Osteocyte (in vitro differentiated cells): ENCODE results near the gene TEX29. TPM values are rescaled to one million over a fixed set of nuclear protein-coding genes. Genes with fewer than 3 reads are reported as not detected.

Experiments
- DNase-seq: peaks from one replicate; pipeline ENCODE4 v3.0.0; 2021; ENCODE audit warnings: mixed read lengths; ENCODE audit not compliant: unreplicated experiment; ENCODE audit errors: extremely low spot score
- H3K27ac Mint-ChIP-seq: one replicate; pipeline ENCODE4 v1.8.0; 2021; ENCODE audit warnings: mild to moderate bottlenecking, mixed read lengths; ENCODE audit not compliant: unreplicated experiment
- H3K27me3 Mint-ChIP-seq: one replicate; pipeline ENCODE4 v1.8.0; 2021; ENCODE audit warnings: mixed read lengths; ENCODE audit not compliant: unreplicated experiment
- H3K36me3 Mint-ChIP-seq: one replicate; pipeline ENCODE4 v1.8.0; 2021; ENCODE audit warnings: mixed read lengths; ENCODE audit not compliant: unreplicated experiment
- H3K4me1 Mint-ChIP-seq: one replicate; pipeline ENCODE4 v1.8.0; 2021; ENCODE audit warnings: mixed read lengths; ENCODE audit not compliant: unreplicated experiment
- H3K4me3 Mint-ChIP-seq: one replicate; pipeline ENCODE4 v1.8.0; 2021; ENCODE audit warnings: mild to moderate bottlenecking, moderate library complexity, mixed read lengths; ENCODE audit not compliant: unreplicated experiment
- H3K9me3 Mint-ChIP-seq: one replicate; pipeline ENCODE4 v1.8.0; 2021; ENCODE audit warnings: mixed read lengths; ENCODE audit not compliant: unreplicated experiment
- CTCF ChIP-seq: fragments of 200-600 bp; sonication (generic); IDR thresholded peaks from 2 replicates; pipeline ENCODE4 v1.5.0; 2021; ENCODE audit warnings: antibody characterized with exemption, mild to moderate bottlenecking, moderate library complexity
- total RNA-seq: library from RNA; stranded (reverse); gene quantifications from 2 replicates; pipeline ENCODE4 v1.2.1, GENCODE V29; 2021

The TEX29 gene
- total RNA-seq, 1 donor from 2014 or later = 1.9 TPM

GRCh38 chr13:111280681-111281585, 39.5 kb upstream of the TEX29 start:
- no peak for DNase-seq
- no peaks in the 10 kb centered on the region for H3K27me3 Mint-ChIP-seq
- no peak for TF ChIP-seq CTCF

GRCh38 chr13:111281751-111282311, 38.6 kb upstream of the TEX29 start:
- Mint-ChIP-seq H3K27ac (peak overlapping the region; percentile 96), H3K9me3 (no peaks in the 10 kb centered on the region), H3K4me3 (no peak overlapping the region), H3K27me3 (no peaks in the 10 kb centered on the region), H3K4me1 (peaks cover 37% of the 10 kb centered on the region), H3K36me3 (peaks cover 53% of the 10 kb centered on the region)
- no peak for TF ChIP-seq CTCF
- no peak for DNase-seq

More at GRCh38 chr13:111280681-111281585, 39.5 kb upstream of the TEX29 start:
- Mint-ChIP-seq H3K4me1 (peaks cover 37% of the 10 kb centered on the region), H3K27ac (peak overlapping the region; percentile 96), H3K36me3 (peaks cover 55% of the 10 kb centered on the region), H3K4me3 (peak overlapping the region; percentile 44), H3K9me3 (no peaks in the 10 kb centered on the region)

- peaks cover 54% of the 10 kb centered on the region for H3K36me3 Mint-ChIP-seq
Observed at GRCh38 chr13:111282425-111282824, 38.0 kb upstream of the TEX29 start.

GRCh38 chr13:111282997-111283396, 37.4 kb upstream of the TEX29 start:
- DNase-seq = peak; percentile 79
- no peaks in the 10 kb centered on the region for H3K9me3 Mint-ChIP-seq
- H3K27me3 Mint-ChIP-seq = no peaks in the 10 kb centered on the region
- H3K27ac Mint-ChIP-seq = peak overlapping the region; percentile 96
- H3K36me3 Mint-ChIP-seq = peaks cover 53% of the 10 kb centered on the region
- H3K4me1 Mint-ChIP-seq = peaks cover 37% of the 10 kb centered on the region
- TF ChIP-seq CTCF = no peak
- H3K4me3 Mint-ChIP-seq = no peak overlapping the region

More at GRCh38 chr13:111282425-111282824, 38.0 kb upstream of the TEX29 start:
- H3K27me3 Mint-ChIP-seq = no peaks in the 10 kb centered on the region
- peak overlapping the region; percentile 96 for H3K27ac Mint-ChIP-seq
- TF ChIP-seq CTCF = no peak
- DNase-seq = no peak
- no peak overlapping the region for H3K4me3 Mint-ChIP-seq
- no peaks in the 10 kb centered on the region for H3K9me3 Mint-ChIP-seq
- H3K4me1 Mint-ChIP-seq = peaks cover 37% of the 10 kb centered on the region

- H3K36me3 Mint-ChIP-seq = peaks cover 51% of the 10 kb centered on the region
- no peak for DNase-seq
- H3K27ac Mint-ChIP-seq = peak overlapping the region; percentile 67
Observed at GRCh38 chr13:111283457-111283856, 37.0 kb upstream of the TEX29 start.

More at GRCh38 chr13:111283457-111283856, 37.0 kb upstream of the TEX29 start:
- Mint-ChIP-seq H3K9me3 (no peaks in the 10 kb centered on the region), H3K4me3 (no peak overlapping the region), H3K4me1 (peaks cover 37% of the 10 kb centered on the region), H3K27me3 (no peaks in the 10 kb centered on the region)
- TF ChIP-seq CTCF = no peak
